HEK293 (cell line): ENCODE data around the gene ANKRD39.

Source experiments
- CTCF ChIA-PET: fragments of 350-600 bp; formaldehyde crosslinking; extraction: SDS; loops from one replicate; lab custom pipeline; 2021; ENCODE audit warnings: antibody characterized with exemption; lab: Yijun Ruan, JAX
- POLR2A ChIA-PET: fragments of 300-600 bp; formaldehyde crosslinking; extraction: SDS; loops from one replicate; lab custom pipeline; 2020; ENCODE audit warnings: antibody characterized with exemption, inconsistent platforms; lab: Yijun Ruan, JAX
- H3K27ac ChIP-seq: fragments of 200-500 bp; sonication (Bioruptor generic); 2 replicates; pipeline ENCODE4 v1.5.1; 2014; ENCODE audit warnings: low read depth, low read length, control low read depth, inconsistent platforms; ENCODE audit errors: extremely low read depth
- H3K36me3 ChIP-seq, 2 experiments: fragments of 200-500 bp in 1 of 2; sonication (Bioruptor generic) in 1 of 2; 1 replicate in 1 of 2; 2 replicates in 1 of 2; pipeline ENCODE4 v1.5.1; 2014 to 2017; ENCODE audit warnings: inconsistent platforms in 2 of 2, low read length in 2 of 2; ENCODE audit not compliant: control insufficient read depth in 2 of 2, insufficient read depth in 1 of 2
- H3K4me1 ChIP-seq: fragments of 200-500 bp; sonication (Bioruptor generic); 2 replicates; pipeline ENCODE4 v1.5.1; 2014; ENCODE audit warnings: mild to moderate bottlenecking, low read length, inconsistent platforms; ENCODE audit not compliant: control insufficient read depth, insufficient read depth
- H3K4me3 ChIP-seq: 2 replicates; pipeline ENCODE4 v1.5.1; 2011; ENCODE audit warnings: low read depth, mild to moderate bottlenecking, control low read depth, low read length, moderate library complexity
- H3K9me3 ChIP-seq: fragments of 200-500 bp; sonication (Bioruptor generic); 2 replicates; pipeline ENCODE4 v1.5.1; 2014; ENCODE audit warnings: low read depth, low read length, inconsistent platforms; ENCODE audit not compliant: control insufficient read depth, insufficient read depth
- FEZF1 ChIP-seq: fragments of 450-650 bp; formaldehyde crosslinking; IDR thresholded peaks from 2 replicates; pipeline ENCODE4 v1.5.1; 2016; ENCODE audit warnings: missing biosample characterization, missing genetic modification characterization
- GLIS1 ChIP-seq: fragments of 450-650 bp; formaldehyde crosslinking; IDR thresholded peaks from 2 replicates; pipeline ENCODE4 v1.5.1; 2016; ENCODE audit warnings: missing biosample characterization, missing genetic modification characterization
- KLF9 ChIP-seq: fragments of 450-650 bp; formaldehyde crosslinking; IDR thresholded peaks from 2 replicates; pipeline ENCODE4 v1.5.1; 2016; ENCODE audit warnings: missing biosample characterization, missing genetic modification characterization, low read depth
- SCRT1 ChIP-seq: fragments of 450-650 bp; formaldehyde crosslinking; IDR thresholded peaks from 2 replicates; pipeline ENCODE4 v1.5.1; 2016; ENCODE audit warnings: missing biosample characterization, missing genetic modification characterization, borderline replicate concordance
- SCRT2 ChIP-seq: fragments of 450-650 bp; formaldehyde crosslinking; IDR thresholded peaks from 2 replicates; pipeline ENCODE4 v1.5.1; 2016; ENCODE audit warnings: missing biosample characterization, missing genetic modification characterization
- ZBTB20 ChIP-seq: fragments of 450-650 bp; formaldehyde crosslinking; IDR thresholded peaks from 2 replicates; pipeline ENCODE4 v1.5.1; 2016; ENCODE audit warnings: missing biosample characterization, missing genetic modification characterization
- ZIC2 ChIP-seq: fragments of 450-650 bp; formaldehyde crosslinking; IDR thresholded peaks from 2 replicates; pipeline ENCODE4 v1.5.1; 2016; ENCODE audit warnings: missing biosample characterization, missing genetic modification characterization
- ZNF555 ChIP-seq: fragments of 450-650 bp; formaldehyde crosslinking; conservative IDR thresholded peaks from 2 replicates; pipeline ENCODE4 v1.5.1; 2017; ENCODE audit warnings: missing biosample characterization, mild to moderate bottlenecking, missing genetic modification characterization, inconsistent platforms
- ZNF600 ChIP-seq: fragments of 450-650 bp; formaldehyde crosslinking; IDR thresholded peaks from 2 replicates; pipeline ENCODE4 v1.5.1; 2016; ENCODE audit warnings: missing biosample characterization, missing genetic modification characterization
- ZNF624 ChIP-seq: fragments of 450-650 bp; formaldehyde crosslinking; IDR thresholded peaks from 2 replicates; pipeline ENCODE4 v1.5.1; 2017; ENCODE audit warnings: missing biosample characterization, missing genetic modification characterization
- ZNF76 ChIP-seq: fragments of 450-650 bp; formaldehyde crosslinking; IDR thresholded peaks from 2 replicates; pipeline ENCODE4; 2016; ENCODE audit warnings: low read depth, missing biosample characterization, missing genetic modification characterization, borderline replicate concordance
- ZSCAN30 ChIP-seq: fragments of 450-650 bp; IDR thresholded peaks from 2 replicates; pipeline ENCODE4 v1.5.1; 2018; ENCODE audit warnings: missing biosample characterization, mild to moderate bottlenecking, missing genetic modification characterization, moderate library complexity
- TF ChIP-seq, protein P1 (sequence below): fragments of 450-650 bp; formaldehyde crosslinking; IDR thresholded peaks from 2 replicates; pipeline ENCODE4 v1.5.1; 2016; ENCODE audit warnings: missing biosample characterization, missing genetic modification characterization
- TF ChIP-seq, protein P2 (sequence below): fragments of 450-650 bp; formaldehyde crosslinking; IDR thresholded peaks from 2 replicates; pipeline ENCODE4 v1.5.1; 2017; ENCODE audit warnings: missing biosample characterization, mild to moderate bottlenecking, missing genetic modification characterization, moderate library complexity
- TF ChIP-seq, protein P3 (sequence below): fragments of 450-650 bp; formaldehyde crosslinking; IDR thresholded peaks from 2 replicates; pipeline ENCODE4 v1.5.1; 2017; ENCODE audit warnings: missing biosample characterization, missing genetic modification characterization

Gene ANKRD39

DNA sequence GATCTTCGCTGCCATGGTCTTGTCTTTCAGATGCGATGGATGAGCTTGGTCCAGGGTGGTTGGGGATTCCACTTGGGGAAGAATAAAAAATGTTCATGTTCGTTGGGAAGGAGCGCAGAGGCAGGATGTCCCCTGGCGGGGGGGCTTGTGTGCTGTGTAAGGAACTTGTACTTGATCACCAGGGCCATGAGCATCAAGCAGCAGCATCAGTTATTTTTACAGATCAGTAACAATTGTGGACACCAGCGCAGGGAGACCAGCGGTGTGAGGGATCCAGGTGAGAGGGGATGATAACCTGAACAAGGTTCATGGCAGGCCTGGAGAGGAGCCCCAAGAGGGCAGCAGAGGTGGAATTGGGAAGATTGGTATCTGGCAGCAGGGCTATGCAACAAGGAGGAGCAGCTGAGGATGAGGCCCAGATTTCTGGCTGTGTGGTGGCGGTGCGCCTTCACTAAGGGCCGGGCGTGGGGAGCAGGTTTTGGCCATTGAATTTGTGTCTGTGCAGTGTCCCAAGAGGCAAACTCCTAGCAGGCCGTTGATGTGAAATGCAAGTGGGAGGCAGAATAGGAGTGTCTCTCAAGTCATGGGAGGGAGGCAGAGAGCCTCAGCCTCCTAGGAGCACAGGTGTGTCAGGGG lies 37.8 kb downstream of the ANKRD39 start:
- ChIA-PET CTCF (interaction anchor here (0.6 to 2.3 kb wide), 7 partner anchors 37 to 535 kb away, joined by 3 to 9 read pairs (median 3); partner anchors contain the start of gene ANKRD39), POLR2A (interaction anchor here (0.8 to 1.2 kb wide), 2 partner anchors 9 to 182 kb away, joined by 3 read pairs; partner anchors contain the start of gene KANSL3)
- TF ChIP-seq KLF9 (tag by site-specific recombination) (no peak), ZNF624 (tag by site-specific recombination) (no peak)
- H3K4me1 ChIP-seq = peaks cover 19% of the 10 kb centered on the region
- no peaks in the 10 kb centered on the region for H3K9me3 ChIP-seq
- no peak overlapping the region for H3K4me3 ChIP-seq
- H3K36me3 ChIP-seq = peaks cover 10 to 46% of the 10 kb centered on the region in 2 experiments
- no peak overlapping the region for H3K27ac ChIP-seq

DNA sequence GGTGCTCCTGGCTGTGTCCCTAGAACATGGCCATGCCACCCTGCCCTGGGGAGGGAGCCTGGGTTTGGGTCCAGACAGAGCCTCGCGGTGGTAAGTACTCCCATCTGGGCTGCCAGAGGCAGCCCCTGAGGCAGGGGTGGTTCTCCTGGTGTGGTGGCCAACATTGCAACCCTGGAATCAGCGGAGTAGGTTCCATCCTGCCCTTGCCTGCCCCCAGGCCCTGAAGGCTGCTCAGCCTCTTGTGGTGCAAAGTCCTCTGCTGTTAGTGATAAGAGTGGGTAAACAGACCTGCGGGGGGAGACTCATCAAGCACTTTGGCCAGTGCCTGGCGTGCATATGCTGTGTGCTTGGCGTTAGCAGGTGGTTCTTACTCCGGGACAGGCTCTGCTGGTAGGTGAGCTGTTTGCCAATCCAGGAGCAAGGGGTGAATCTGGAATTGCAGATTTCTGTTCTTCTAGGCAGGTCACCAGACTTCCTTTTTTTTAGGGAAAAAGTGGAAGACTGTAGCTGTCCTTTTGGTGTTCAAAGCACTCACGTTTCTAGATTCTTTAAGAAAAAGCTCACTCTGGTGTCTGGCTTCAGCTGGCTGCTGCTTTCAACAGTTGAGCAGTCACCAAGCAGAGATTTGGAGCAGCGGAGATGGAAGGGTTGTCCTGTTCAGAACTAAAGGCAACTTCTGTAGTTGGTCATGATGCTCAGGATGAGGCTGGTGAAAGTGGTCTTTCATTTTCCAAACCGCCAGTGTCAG lies 38.5 kb downstream of the ANKRD39 start:
- TF ChIP-seq, protein P1, sequence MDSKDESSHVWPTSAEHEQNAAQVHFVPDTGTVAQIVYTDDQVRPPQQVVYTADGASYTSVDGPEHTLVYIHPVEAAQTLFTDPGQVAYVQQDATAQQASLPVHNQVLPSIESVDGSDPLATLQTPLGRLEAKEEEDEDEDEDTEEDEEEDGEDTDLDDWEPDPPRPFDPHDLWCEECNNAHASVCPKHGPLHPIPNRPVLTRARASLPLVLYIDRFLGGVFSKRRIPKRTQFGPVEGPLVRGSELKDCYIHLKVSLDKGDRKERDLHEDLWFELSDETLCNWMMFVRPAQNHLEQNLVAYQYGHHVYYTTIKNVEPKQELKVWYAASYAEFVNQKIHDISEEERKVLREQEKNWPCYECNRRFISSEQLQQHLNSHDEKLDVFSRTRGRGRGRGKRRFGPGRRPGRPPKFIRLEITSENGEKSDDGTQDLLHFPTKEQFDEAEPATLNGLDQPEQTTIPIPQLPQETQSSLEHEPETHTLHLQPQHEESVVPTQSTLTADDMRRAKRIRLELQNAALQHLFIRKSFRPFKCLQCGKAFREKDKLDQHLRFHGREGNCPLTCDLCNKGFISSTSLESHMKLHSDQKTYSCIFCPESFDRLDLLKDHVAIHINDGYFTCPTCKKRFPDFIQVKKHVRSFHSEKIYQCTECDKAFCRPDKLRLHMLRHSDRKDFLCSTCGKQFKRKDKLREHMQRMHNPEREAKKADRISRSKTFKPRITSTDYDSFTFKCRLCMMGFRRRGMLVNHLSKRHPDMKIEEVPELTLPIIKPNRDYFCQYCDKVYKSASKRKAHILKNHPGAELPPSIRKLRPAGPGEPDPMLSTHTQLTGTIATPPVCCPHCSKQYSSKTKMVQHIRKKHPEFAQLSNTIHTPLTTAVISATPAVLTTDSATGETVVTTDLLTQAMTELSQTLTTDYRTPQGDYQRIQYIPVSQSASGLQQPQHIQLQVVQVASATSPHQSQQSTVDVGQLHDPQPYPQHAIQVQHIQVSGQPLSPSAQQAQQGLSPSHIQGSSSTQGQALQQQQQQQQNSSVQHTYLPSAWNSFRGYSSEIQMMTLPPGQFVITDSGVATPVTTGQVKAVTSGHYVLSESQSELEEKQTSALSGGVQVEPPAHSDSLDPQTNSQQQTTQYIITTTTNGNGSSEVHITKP (tag by site-specific recombination) = peak; percentile 80
- TF ChIP-seq ZNF600 (tag by site-specific recombination) = peak; percentile 22; the same call in 1 of the 2 replicates
- no peak for TF ChIP-seq ZNF555 (tag by site-specific recombination)
- TF ChIP-seq, protein P2, sequence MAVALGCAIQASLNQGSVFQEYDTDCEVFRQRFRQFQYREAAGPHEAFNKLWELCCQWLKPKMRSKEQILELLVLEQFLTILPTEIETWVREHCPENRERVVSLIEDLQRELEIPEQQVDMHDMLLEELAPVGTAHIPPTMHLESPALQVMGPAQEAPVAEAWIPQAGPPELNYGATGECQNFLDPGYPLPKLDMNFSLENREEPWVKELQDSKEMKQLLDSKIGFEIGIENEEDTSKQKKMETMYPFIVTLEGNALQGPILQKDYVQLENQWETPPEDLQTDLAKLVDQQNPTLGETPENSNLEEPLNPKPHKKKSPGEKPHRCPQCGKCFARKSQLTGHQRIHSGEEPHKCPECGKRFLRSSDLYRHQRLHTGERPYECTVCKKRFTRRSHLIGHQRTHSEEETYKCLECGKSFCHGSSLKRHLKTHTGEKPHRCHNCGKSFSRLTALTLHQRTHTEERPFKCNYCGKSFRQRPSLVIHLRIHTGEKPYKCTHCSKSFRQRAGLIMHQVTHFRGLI (tag by site-specific recombination) = 0 out of 2 replicates have a peak, but pooled peaks have one; percentile 23
- TF ChIP-seq SCRT1 = no peak
- TF ChIP-seq, protein P3, sequence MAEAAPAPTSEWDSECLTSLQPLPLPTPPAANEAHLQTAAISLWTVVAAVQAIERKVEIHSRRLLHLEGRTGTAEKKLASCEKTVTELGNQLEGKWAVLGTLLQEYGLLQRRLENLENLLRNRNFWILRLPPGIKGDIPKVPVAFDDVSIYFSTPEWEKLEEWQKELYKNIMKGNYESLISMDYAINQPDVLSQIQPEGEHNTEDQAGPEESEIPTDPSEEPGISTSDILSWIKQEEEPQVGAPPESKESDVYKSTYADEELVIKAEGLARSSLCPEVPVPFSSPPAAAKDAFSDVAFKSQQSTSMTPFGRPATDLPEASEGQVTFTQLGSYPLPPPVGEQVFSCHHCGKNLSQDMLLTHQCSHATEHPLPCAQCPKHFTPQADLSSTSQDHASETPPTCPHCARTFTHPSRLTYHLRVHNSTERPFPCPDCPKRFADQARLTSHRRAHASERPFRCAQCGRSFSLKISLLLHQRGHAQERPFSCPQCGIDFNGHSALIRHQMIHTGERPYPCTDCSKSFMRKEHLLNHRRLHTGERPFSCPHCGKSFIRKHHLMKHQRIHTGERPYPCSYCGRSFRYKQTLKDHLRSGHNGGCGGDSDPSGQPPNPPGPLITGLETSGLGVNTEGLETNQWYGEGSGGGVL = 0 out of 2 replicates have a peak, but pooled peaks have one; percentile 40
- TF ChIP-seq FEZF1 = 0 out of 2 replicates have a peak, but pooled peaks have one; percentile 10
- TF ChIP-seq ZSCAN30 (tag by site-specific recombination) = no peak
- TF ChIP-seq ZNF76 (tag by site-specific recombination) = no peak
- 0 out of 2 replicates have a peak, but pooled peaks have one; percentile 12 for TF ChIP-seq SCRT2 (tag by site-specific recombination)
- TF ChIP-seq ZIC2 = peak; percentile 60
- TF ChIP-seq GLIS1 (tag by site-specific recombination) = peak; percentile 43
- peak; percentile 92 for TF ChIP-seq ZBTB20 (tag by site-specific recombination)
- TF ChIP-seq, all 188 proteins: peak for 9
- H3K4me1 ChIP-seq = peaks cover 19% of the 10 kb centered on the region
- H3K36me3 ChIP-seq = peaks cover 10 to 40% of the 10 kb centered on the region in 2 experiments
- CTCF ChIA-PET = interaction anchor here (0.6 to 1.2 kb wide), 4 partner anchors 38 to 534 kb away, joined by 3 to 5 read pairs (median 3); partner anchors contain the start of gene ANKRD39
- POLR2A ChIA-PET = interaction anchor here (0.8 to 1.2 kb wide), 2 partner anchors 9 to 182 kb away, joined by 3 read pairs; partner anchors contain the start of gene KANSL3
- H3K27ac ChIP-seq = no peak overlapping the region
- no peaks in the 10 kb centered on the region for H3K9me3 ChIP-seq
- H3K4me3 ChIP-seq = no peak overlapping the region
